Central memory CD4-positive, alpha-beta T cell (primary cell): Measurements from ENCODE around the gene TMEM151B.

ENCODE experiments used
- DNase-seq: peaks from one replicate; pipeline ENCODE4 v3.0.0; 2022

TMEM151B gene

DNA sequence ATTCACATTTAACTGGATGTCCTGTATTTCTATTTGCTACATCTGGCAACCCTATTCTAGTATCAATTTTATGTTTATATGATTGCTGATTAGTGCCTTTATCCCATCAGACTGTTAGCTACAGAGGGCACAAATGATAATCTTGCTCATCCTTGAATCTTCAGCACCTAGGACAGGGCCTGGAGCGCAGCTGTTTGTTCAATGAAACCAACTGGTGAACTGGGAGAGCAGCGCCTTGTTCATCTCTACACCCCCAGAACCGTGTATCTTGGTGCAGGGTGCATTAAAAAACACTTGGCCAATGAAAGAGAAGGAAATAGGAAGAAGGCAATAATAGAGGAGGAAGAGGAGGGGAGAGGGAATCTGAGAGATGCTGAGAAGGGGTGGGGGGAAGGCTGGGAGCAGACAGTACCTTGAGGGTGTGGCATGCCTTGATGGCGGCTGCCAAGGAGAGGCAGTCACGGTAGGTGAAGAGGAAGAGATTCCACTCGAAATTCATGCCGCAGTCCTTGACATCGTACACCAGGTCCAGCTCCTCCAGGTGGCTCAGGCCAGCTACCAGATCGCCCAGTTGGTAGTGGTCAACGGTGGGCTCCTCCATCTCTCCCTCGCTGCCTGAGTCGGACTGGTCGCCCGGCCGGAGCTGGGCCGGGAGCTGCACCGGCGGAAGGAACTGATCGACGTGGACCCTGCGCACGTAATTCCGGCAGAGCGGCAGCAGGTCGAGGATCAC, 15.5 kb downstream of the TMEM151B start:
- DNase-seq: no peak

DNA sequence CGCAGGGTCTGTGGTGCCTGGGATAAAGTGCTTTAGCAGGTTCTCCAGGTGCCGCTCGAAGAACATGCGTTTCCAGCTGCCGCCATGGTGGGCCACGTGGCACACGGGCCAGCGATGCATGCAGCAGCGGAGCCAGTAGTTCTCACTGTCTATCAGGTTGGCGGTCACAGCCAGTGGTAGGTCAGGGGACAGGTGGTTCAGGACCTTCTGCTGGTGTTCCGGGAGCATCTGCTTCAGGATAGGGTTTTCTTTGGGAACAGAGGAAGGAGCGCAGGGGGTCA, 16.0 kb downstream of the TMEM151B start:
- DNase-seq: no peak

DNA sequence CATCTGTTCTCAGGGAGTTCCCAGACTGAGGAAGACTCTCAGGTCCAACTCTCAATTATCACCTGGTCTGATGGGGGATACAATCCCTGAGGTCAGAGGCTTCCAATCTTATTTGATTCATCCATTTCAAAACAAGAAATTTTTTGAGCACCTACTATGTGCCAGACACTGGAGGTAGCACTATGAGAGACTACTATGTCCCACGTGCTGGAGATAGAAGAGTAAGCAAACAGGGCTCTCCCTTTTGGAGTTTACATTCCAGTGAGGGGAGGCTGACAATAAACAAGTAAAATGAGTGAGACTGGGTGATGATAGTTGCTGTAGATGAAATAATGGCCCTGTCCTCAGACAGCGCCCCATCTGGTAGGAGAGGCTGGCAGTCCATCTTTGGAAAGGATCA, 16.5 kb downstream of the TMEM151B start:
- DNase-seq: no peak

DNA sequence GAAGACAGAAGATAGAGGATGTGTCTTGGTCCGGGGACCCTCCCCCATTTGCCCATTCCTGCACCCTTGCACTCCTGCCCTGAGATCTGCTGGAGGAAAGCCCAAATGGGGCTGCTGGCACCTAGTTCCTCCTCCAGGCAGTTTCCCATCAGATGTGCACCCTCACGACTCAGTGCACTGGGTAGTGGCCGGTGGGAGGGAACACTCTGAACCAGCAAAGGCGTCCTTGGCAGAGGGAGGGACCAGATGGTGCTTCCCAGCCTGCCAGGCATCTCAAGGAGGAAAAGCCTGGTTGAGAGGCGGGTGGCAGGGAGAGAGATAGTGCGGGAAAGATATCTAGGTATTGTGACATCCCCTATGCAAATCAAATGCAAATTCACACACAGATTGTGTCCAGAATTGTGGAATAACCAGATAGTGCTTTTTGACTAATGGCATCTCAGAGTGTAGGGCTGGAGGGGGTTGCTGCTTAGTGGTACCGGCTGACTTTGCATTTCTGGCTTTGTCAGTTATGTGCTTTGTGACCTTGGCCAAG, 19.5 kb downstream of the TMEM151B start:
- DNase-seq: no peak

DNA sequence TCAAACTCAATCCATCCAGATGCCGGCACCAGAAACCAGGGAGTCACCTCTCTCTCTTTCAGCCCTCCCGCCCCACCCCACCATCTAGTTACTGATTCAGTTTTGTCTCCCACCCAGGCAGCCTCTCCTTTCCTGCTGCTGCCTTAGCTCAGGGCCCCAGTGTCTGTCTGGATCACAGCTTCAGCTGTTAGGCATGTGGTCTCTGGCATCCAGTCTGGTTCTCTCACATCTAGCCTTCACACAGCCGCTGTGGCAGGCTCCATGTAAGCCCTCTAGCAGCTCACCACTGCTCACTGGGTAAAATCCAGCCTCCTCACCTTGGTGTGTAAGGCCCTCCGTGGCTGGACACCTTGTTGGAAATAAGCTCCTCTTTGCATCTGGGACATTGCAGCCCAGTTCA, 21.6 kb downstream of the TMEM151B start:
- no peak for DNase-seq

DNA sequence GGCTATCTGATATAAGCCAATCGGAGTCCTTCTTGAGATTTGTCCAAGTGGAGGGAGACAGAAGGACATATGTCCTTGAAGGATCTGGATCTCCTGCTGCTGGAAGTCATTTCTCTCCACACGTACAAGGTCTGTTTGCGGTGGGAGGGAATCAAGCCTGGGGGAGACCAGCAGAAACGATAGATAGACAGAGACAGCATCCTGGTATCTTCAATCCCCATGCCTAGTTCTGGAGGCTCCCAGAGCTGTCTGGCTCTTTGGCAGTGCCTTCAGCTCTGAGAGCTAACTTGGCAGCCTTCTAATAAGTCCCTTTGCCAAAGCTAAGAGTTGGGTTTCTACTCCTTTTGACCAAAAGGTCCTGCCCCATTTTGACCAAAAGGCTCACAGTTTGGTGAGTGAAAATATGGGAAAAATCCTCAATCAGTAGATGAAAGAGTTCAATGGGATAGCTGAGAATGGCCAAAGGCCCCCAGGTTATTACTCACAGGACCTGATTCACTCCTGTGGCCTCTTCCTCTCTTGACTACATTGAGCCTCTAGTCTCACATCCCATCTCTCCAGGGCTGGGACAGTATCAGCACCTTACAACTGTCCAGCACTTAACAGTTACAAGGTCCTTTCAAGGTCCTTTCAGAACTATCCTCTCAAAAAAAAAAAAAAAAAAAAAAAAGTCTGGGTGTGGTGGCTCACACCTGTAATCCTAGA, 22.6 kb downstream of the TMEM151B start:
- no peak for DNase-seq

DNA sequence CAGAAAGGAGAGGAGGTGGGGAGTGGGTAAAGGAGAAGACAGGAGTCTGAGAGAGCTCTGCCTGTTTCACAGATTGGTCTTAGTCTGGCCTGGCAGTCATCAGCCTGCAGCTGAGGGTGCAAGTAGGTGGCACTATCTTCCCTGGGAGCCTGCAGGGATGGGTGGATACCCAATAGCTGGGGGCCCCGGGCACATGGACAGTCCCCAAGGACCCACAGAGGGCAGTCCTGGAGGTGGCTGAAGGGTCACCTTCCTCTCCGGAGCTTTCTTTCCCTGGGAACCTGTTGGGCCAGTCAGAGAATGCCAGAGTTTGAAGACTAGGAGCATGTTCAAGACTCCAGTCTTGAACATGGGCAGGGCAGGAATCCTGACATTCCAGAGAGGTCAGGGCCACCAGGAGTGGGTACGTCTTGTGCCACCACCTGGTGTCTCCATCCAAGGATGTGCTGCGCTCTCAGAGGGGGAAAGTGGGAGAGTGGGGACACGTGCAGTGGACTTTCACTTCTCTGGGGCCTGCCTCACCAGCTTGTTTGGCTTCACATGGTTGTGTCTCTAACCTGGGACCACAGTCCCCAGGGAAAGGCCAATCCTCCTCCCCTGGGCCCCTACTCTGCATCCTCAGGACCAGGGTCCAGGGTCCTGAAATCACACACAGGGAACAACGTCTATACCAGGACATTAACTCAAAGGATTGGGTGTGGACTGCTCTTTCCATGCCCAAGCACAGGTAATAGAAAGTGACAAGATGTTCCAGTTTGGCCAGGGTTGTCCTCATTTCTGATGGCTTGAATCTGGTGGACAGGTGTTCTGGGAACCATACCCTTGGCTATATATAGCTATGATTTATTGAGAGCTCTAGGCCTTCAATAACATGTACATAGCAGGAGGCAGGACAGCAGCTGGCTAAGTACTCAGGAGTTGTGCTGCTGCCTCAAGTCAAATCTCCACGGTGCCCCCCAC, 24.9 kb downstream of the TMEM151B start:
- DNase-seq: no peak

DNA sequence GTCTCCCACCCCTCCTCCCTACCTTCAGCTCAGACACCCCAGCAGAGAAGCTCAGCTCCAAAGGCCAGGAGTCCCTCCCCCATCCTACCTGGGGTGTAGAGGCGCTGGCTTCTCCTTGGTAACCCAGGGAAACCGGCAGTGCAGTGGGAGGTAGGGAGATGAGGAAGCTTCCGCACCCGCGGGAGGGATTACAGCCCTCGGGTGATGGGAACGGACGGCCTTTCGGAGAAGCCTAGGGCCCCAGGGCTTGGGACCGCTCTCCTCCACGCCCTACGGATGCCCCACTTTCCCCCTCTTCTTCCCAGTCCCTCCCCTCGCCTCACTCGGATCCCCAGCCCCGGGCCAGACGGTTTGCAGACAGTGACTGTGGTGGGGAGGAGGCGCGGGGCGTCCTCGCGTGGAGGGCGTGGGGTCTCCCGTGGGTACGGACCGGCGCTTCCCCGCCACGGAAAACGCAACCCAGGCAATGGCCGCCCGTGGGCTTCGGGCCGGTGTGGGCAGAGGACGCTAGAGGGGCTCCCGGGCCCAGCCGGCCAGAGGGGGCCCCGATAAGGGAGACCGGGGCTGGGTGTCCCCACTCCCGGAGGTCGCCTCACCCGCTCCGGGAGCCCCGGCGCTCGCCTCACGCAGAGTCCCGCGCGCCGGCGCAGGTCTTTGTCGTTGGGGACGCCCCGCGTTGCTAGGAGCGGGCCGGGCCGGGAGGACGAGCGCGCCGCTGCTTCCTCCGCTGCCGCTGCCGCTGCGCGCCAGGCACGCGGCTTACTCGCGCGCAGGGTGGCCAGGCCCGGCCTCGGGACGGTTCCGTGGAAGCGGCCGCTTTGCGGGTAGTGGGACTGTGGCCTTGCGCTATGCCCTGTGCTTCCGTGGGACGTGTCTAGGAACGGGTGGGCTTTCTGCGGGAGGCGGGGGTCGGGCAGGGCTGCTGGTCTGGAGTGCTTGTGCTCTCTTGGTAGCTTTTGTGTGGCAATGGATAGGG, 27.1 kb downstream of the TMEM151B start:
- DNase-seq: peak; percentile 24

DNA sequence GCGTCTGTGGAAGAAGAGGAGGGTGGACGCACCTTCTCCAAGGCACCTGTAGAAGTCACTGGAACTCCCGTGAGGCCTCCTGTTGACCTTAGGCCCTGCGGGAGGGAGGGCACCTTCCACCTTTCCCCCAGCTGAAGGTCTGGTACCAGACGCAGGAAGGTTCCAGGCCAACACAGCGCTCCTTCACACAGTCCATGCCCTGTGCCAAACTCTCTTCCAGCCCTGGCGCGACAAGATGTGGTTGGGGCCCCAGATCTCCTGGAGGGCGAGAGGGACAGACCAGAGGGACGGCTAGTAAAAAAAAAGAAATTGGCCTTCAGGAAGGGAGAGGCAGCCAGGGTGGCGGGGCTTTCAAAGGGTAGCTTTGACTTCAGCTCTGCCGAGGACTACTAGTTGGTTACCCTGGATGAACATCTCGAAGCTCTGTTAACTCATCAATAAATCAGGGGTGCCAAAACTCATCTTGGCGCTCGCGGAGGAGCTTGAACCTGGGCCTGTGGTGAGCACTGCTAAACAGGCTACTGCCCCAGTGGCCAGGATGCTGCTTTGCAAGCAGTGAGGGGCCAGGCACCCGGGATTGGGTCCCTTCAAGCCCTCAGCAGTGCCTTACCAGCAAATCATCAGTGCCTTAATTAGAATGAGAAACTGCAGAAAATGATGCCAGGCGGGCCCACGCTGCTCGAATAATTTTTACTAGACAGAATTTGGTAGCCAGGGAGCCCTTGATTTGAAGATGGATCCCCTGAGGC, 28.0 kb downstream of the TMEM151B start:
- no peak for DNase-seq

DNA sequence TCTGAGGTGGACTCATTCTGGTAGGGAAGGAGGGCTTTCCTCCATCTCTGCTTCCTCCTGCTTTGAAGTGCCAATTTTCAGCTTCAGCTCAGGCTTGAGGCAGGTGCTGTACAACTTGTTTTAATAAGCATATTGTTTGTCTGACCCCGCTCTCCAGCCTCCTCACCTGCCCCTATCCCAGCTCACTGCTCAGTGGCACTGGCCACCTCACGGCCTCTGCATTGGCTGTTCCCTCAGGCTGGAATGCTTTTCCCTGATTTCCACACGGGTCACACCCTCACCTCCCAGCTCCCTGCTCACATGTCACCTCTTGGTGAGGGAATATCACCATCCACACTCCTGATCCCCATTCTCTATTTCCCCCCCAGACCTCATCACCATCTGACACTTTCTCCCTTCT, 28.6 kb downstream of the TMEM151B start:
- no peak for DNase-seq

DNA sequence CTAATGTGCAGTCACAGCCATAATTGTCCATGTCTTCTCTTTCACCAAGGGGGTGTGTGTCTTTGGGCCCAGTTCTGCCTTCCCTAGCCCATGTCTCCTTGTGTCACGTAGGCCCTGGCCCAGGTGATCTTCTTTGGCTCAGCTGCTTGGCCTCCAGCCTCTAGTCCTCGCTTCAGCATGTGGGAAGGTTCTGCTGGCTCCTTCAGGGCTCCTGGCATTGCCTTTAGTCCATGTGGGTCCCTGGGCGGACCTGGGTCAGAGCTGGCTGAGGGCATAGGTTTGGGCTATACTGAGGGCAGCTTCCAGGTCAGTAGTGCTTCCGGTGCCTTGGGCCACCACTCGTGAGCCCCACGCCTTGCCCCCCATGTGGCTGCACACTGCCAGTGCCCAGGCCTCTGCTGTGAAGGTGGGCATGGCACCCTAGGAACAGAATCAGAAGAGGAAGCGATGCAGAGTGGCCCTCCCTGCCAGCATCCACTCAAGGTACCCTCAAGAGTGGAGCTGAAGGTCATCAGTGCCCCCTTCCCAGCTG, 30.1 kb downstream of the TMEM151B start:
- no peak for DNase-seq

DNA sequence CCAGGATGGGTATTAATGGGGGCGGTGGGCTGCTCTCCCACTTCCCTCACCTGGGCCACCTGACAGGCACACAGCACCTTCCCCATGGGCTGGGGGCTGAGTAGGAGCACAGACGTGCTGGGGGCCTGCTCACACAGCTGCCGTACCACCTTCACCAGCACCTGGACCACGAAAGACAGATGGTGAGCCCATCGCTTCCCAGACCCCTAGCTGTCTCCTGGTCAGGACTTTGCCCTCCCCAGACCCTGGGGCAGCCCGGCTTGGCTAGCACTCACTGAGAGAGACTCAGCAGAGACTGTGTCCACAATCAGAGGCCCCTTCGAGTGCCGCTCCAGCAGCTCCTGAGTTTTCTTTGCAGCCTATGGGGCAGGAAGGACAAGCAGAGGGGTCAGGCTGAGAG, 30.9 kb downstream of the TMEM151B start:
- no peak for DNase-seq

DNA sequence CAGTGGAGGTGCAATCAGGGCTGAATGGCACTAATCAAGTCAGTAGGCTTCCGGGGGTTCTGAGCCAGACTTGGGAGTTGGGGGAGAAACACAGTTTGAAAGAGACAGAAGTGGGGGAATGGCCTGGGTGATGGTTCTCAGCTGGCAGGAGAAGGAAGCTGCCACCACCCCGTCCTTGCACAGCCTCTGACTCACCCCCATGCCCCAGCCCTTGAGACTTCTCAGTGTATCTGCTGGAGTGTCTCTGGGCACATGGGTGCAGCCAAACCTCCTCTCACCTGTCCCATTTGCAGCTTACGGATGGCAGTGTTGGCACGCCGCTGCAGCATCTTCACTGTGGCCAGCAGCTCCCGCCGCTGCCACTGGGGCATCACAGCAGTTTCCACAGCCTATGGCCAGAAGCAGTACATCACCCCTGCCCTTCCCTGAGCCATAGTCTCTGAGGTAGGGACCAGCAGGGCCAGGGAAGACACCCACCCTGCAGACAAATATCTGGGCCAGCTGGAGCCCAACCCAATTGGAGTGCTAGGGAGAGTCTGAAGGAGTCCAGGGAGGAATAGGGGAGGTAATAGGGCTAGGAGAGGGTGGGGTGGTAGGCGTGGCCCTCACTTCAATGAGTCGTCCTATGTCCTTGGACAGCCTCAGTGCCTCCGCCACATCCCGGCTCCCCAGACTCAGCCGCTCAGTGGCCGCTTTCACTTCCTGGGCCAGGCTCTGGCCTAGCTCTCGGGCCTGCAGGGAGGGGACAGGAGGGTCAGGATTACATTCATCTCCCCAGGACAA, 31.7 kb downstream of the TMEM151B start:
- no peak for DNase-seq

DNA sequence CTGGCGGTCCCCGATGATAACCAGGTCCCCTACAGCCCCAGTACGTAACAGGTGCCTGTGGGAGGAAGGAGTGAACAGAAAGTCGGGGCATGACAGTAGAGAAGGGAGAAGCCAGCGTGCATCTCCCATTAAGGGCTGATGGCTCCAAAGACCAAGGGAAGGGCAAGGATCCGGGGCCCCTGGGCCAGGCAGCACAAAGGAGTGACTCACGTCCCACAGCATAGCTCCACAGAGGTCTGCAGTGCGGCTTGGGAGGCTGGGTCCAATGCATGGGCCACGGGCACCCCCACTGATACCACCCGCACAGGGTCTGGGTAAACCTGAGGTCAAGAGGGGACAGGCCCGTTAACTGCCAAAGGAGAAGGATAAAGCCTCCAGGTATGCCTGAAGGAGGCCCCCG, 32.6 kb downstream of the TMEM151B start:
- no peak for DNase-seq

DNA sequence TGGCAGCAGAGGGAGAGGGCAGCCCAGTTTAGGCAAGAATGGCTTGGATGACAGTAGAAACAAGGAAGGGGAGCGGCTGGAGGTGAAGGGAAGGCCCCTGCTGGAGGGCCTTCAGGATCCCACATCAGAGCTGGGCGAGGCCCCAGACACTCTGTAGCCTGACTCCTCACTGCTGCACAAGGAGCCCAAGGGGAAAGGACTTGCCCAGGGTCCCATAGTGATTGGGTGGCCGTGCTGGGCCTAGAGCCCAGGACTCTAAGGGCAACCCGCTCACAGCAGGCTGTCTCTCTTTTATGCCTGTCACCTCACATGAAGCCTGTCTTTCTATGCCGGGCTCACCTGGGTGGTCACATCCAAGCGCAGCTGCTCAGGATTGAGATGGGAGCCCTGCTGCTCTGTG, 33.6 kb downstream of the TMEM151B start:
- DNase-seq: no peak

DNA sequence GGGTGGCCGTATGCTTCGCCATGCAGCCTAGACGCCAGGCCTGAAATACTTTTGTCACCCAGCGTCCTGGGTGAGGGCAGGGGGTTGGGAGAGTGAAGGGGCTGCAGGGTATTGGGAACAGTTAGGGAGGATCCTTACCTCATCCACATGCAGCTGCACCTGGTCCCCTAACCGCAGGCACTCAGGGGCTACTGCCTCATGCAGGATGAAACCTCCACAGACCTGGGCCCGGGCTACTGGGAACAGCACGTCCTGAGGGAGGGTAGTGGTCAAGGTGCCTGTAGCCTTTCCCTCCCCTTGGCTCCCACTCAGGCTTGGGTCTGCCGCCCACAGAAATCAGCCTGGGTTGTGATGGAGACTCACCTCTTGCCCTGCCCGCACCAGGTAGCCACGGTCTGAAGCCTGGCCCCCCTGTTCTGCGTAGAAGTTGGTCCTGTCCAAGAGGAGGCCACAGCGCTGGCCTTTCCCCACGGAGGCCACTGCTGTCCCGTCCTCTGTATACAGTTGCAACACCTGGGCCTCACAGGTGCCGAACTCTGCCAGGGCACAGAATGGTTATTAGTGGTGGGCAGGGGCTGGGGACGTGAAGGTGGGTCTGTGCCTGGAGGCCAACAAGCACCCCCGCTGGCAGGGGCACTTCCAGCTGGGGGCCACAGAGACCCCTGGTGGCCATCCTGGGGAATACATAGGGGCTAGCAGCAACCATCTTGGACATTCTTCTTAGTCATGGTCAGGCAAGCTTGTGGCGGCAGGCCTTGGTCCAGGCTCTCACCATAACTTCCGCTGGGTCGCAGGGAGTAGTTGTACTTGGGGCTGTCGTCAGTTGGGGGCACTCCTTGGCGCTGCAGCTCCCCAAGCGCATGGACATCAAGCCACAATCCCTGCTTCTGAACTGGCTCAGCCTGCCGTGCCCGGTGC, 34.3 kb downstream of the TMEM151B start:
- DNase-seq: peak; percentile 28

DNA sequence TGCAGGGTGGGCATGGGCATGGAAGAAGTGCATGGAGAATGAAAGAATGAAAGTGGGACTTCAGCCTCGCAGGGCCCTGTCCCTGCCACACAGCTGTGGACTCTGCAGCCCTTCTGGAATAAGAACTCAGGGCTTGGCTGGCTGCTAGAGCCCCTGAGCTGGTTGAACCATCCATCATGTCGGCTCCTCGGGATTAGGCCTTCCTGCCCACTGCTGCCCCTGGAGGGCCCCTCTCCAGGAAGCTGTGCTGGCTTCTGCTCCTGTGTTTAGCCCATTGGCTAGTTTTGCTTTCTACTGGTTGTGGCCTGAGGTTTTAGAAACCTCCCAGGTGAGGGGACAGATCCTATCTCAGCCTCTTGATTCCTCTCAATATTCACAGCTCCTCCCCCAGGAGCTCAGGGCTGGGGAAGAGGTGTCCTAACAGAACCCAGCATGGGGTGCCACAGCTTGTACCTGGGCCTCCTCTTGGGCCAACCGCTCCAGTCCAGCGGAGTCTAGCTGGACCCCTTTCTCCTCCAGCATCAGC, 35.0 kb downstream of the TMEM151B start:
- DNase-seq: no peak

DNA sequence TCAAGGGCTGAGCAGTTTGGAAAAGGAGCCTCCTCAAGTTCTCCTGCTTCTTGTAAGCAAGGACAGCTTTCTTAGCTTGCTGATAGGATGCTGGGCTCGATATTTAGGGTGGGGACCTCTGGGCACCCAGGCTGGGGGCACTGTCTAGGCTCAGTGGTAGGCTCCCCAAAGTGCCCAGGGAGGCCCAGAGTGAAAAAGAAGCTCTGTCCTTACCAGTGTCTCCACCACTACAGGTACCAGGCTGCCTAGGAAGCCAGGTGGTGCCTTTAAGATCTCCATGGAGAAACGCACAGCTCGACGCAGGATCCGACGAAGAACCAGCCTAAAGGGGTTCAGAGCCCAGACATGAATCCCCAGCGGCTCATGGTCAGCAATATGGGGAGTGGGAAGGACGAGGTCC, 36.5 kb downstream of the TMEM151B start:
- no peak for DNase-seq

DNA sequence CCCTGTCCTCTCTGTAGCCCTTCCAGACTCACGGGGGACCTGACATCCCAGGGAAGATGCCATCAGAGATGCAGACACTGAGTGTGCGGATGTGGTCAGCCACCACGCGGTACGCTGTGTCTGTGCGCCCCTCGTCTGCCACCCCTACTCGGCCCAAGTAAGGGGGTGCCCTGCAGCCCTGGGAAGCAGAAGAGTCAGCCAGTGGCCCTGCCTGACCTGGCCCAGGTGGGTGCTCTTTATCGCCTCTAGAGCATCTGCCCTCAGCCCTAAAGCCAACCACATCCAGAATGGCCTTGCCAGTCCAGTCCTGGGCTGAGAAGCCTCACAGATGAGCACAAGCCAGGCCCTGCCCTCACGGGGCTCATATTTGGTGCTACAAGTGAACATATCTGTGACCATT, 37.0 kb downstream of the TMEM151B start:
- DNase-seq: no peak
